Endothelial cell of umbilical vein (primary cell): ENCODE results near the gene GFER. TPM values are rescaled to one million over a fixed set of nuclear protein-coding genes. Genes with fewer than 3 reads are reported as not detected.

Experiments
- BruUV-seq: library from RNA; stranded (reverse); fragments of 400-500 nt; replicated peaks from 2 replicates; lab custom pipeline; 2021; lab: Mats Ljungman, UMichigan
- CTCF ChIA-PET: fragments of 300-600, 350-600 bp; sonication (Branson Sonifier 250); formaldehyde crosslinking; loops from one replicate; lab custom pipeline; 2021; ENCODE audit warnings: antibody characterized with exemption, inconsistent platforms; lab: Charles Lee
- POLR2A ChIA-PET: fragments of 300-600, 350-600 bp; sonication (Branson Sonifier 250); formaldehyde crosslinking; loops from one replicate; lab custom pipeline; 2021; ENCODE audit warnings: antibody characterized with exemption, inconsistent platforms; lab: Charles Lee
- DNase-seq: peaks from one replicate; pipeline ENCODE4 v3.0.0-alpha.2; 2011; ENCODE audit warnings: low read depth, low spot score
- FAIRE-seq: peaks from 2 replicates; lab custom pipeline; 2011; peaks lifted over from hg19 to GRCh38; lab: Jason Lieb, UNC
- H2AFZ ChIP-seq: 2 replicates; pipeline ENCODE4 v1.6.0; 2012; ENCODE audit warnings: low read depth, low read length, control low read depth, inconsistent platforms
- H3K27ac ChIP-seq: 2 replicates; pipeline ENCODE4 v1.5.1; 2011; ENCODE audit warnings: low read depth, mild to moderate bottlenecking, control low read depth, low read length, moderate library complexity; ENCODE audit not compliant: insufficient read depth
- H3K27me3 ChIP-seq, 2 experiments: 2 replicates each; pipeline versions ENCODE4 v1.6.0 to v1.6.1; 2011; ENCODE audit warnings: low read length in 2 of 2, mixed read lengths in 1 of 2; ENCODE audit not compliant: control insufficient read depth in 2 of 2, insufficient read depth in 2 of 2
- H3K36me3 ChIP-seq, 2 experiments: 2 replicates in 1 of 2; 3 replicates in 1 of 2; pipeline ENCODE4 v1.5.1; 2011; ENCODE audit warnings: low read length in 2 of 2, mild to moderate bottlenecking in 1 of 2, moderate library complexity in 1 of 2; ENCODE audit not compliant: control insufficient read depth in 2 of 2, insufficient read depth in 2 of 2; ENCODE audit errors: extremely low read depth in 1 of 2
- H3K4me1 ChIP-seq: 3 replicates; pipeline ENCODE4 v1.5.1; 2011; ENCODE audit warnings: mild to moderate bottlenecking, low read length; ENCODE audit not compliant: control insufficient read depth, insufficient read depth; ENCODE audit errors: extremely low read depth
- H3K4me2 ChIP-seq: 2 replicates; pipeline ENCODE4 v1.6.1; 2011; ENCODE audit warnings: low read length, control low read depth, mixed read lengths; ENCODE audit not compliant: insufficient read depth
- H3K4me3 ChIP-seq, 3 experiments: fragments of 200-600 bp in 1 of 3; sonication (generic), shearing (Covaris generic) in 1 of 3; replicated peaks in 1 of 3; 2 replicates each; pipeline ENCODE4 v1.5.1; 2011 to 2016; ENCODE audit warnings: control low read depth in 3 of 3, low read length in 3 of 3, mild to moderate bottlenecking in 2 of 3, inconsistent platforms in 1 of 3, low read depth in 1 of 3, moderate library complexity in 1 of 3; ENCODE audit not compliant: insufficient read depth in 1 of 3
- H3K79me2 ChIP-seq: 2 replicates; pipeline ENCODE4 v1.6.0; 2012; ENCODE audit warnings: low read length, inconsistent platforms; ENCODE audit not compliant: control insufficient read depth, insufficient read depth
- H3K9ac ChIP-seq: replicated peaks from 2 replicates; pipeline ENCODE3; 2011; ENCODE audit warnings: low read length, control low read depth; ENCODE audit not compliant: insufficient read depth; ENCODE audit errors: extremely low read depth
- H3K9me1 ChIP-seq: replicated peaks from 3 replicates; pipeline ENCODE4 v1.6.0; 2011; ENCODE audit warnings: mild to moderate bottlenecking, low read length; ENCODE audit not compliant: control insufficient read depth, insufficient read depth; ENCODE audit errors: extremely low read depth
- H3K9me3 ChIP-seq: replicated peaks from 2 replicates; pipeline ENCODE4 v1.5.1; 2012; ENCODE audit warnings: low read length, inconsistent platforms; ENCODE audit not compliant: control insufficient read depth, insufficient read depth
- H4K20me1 ChIP-seq: replicated peaks from 2 replicates; pipeline ENCODE3; 2011; ENCODE audit warnings: mild to moderate bottlenecking, low read length; ENCODE audit not compliant: control insufficient read depth, insufficient read depth; ENCODE audit errors: extremely low read depth
- CTCF ChIP-seq, 2 donors: IDR thresholded peaks; 1 replicate in 1 of 2; 2 replicates in 1 of 2; pipeline ENCODE4 v1.5.1; 2011; ENCODE audit warnings: low read length in 2 of 2, mild to moderate bottlenecking in 2 of 2, moderate library complexity in 2 of 2, control low read depth in 1 of 2, inconsistent platforms in 1 of 2, low read depth in 1 of 2; ENCODE audit not compliant: insufficient read depth in 1 of 2; ENCODE audit errors: extremely low read depth in 1 of 2
- EZH2 ChIP-seq: IDR thresholded peaks from 2 replicates; pipeline ENCODE4 v1.6.1; 2012; ENCODE audit warnings: borderline replicate concordance, low read depth, mild to moderate bottlenecking, moderate library complexity, low read length, inconsistent platforms; ENCODE audit not compliant: severe bottlenecking
- FOS ChIP-seq: IDR thresholded peaks from 2 replicates; pipeline ENCODE4 v1.6.1; 2011; ENCODE audit warnings: mild to moderate bottlenecking, low read length, moderate library complexity, borderline replicate concordance; ENCODE audit not compliant: insufficient read depth
- GATA2 ChIP-seq: IDR thresholded peaks from 2 replicates; pipeline ENCODE4 v1.7.0; 2011; ENCODE audit warnings: low read depth, mild to moderate bottlenecking, moderate library complexity, mixed read lengths, low read length; ENCODE audit not compliant: insufficient read length, insufficient read depth
- JUN ChIP-seq: IDR thresholded peaks from 2 replicates; pipeline ENCODE4 v1.6.1; 2011; ENCODE audit warnings: borderline replicate concordance, low read depth; ENCODE audit not compliant: insufficient read length, insufficient read depth
- MAX ChIP-seq: IDR thresholded peaks from 2 replicates; pipeline ENCODE4 v1.6.1; 2011; ENCODE audit not compliant: insufficient read depth, insufficient read length
- MYC ChIP-seq: IDR thresholded peaks from one replicate; pipeline ENCODE4 v1.6.1; 2011; ENCODE audit warnings: mild to moderate bottlenecking, low read depth, low read length
- POLR2A ChIP-seq: IDR thresholded peaks from 2 replicates; pipeline ENCODE4 v1.6.1; 2012; ENCODE audit warnings: low read depth, mild to moderate bottlenecking, control low read depth, low read length
- POLR2AphosphoS5 ChIP-seq: IDR thresholded peaks from 2 replicates; pipeline ENCODE4 v1.6.1; 2012; ENCODE audit warnings: low read depth, mild to moderate bottlenecking, control low read depth, low read length, moderate library complexity; ENCODE audit not compliant: insufficient read depth
- dilution Hi-C: fragments of 300-500 bp; cut with MboI; formaldehyde crosslinking; loops from one replicate; pipeline ENCODE4 v1.15.0; 2019; ENCODE audit warnings: low sequenced_read_pairs; ENCODE audit not compliant: extremely low pct_ligation_motif_present
- intact Hi-C: fragments of 100-400 bp; cut with micrococcal nuclease; formaldehyde crosslinking; loops from one replicate; pipeline ENCODE4 v1.10.0; 2022
- polyA plus RNA-seq, 4 experiments: library from polyadenylated mRNA; depleted of rRNA in 3 of 4; stranded (reverse) in 3 of 4; unstranded in 1 of 4; fragments of >200 nt; gene quantifications; 2 replicates each; pipeline versions ENCODE4 v1.2.1 to v1.2.3, GENCODE V29; 2011 to 2012; ENCODE audit warnings: missing spikeins in 1 of 4
- total RNA-seq: library from RNA; stranded (reverse); gene quantifications from 2 replicates; pipeline ENCODE4 v1.2.3, GENCODE V29; 2021

The GFER gene
- total and polyA plus RNA-seq, 2 donors (not counting 3 experiments of a cell fraction or from before 2014, with no cell fraction given): 13.7 to 29.9 TPM

GRCh38 chr16:1972490-1972877 lies 11.5 kb upstream of the GFER start:
- H3K4me3 ChIP-seq: peak overlapping the region; percentile 59 to 82 (median 62)
- H3K79me2 ChIP-seq: peaks cover 15% of the 10 kb centered on the region
- H3K9me3 ChIP-seq: no peaks in the 10 kb centered on the region
- dilution Hi-C loops: no loop called here
- TF ChIP-seq MAX (no peak), EZH2 (no peak), MYC (no peak), JUN (no peak)
- H2AFZ ChIP-seq: no peak overlapping the region
- CTCF ChIA-PET: no interaction called here
- no peaks in the 10 kb centered on the region for H3K9me1 ChIP-seq
- peaks cover 9 to 28% of the 10 kb centered on the region in 2 experiments for H3K36me3 ChIP-seq
- peak overlapping the region; percentile 76 for H3K9ac ChIP-seq
- no TSS peak for BruUV-seq
- no peaks in the 10 kb centered on the region for H4K20me1 ChIP-seq
- FAIRE-seq: no peak
- H3K27me3 ChIP-seq: no peaks in the 10 kb centered on the region
- peak overlapping the region; percentile 64 for H3K4me2 ChIP-seq
- POLR2A ChIA-PET: interaction anchor here (1.2 kb wide), 1 partner anchor 9 kb away, joined by 3 read pairs; no protein-coding TSS in a partner anchor
- no peak for DNase-seq
- H3K27ac ChIP-seq: no peak overlapping the region
- intact Hi-C loops: no loop called here
- peaks cover 4% of the 10 kb centered on the region for H3K4me1 ChIP-seq

- ChIA-PET CTCF (no interaction called here), POLR2A (interaction anchor here (0.7 kb wide), 1 partner anchor 9 kb away, joined by 3 read pairs; the partner anchor contains the start of gene RPS2)
- Histone ChIP-seq H3K9me3 (no peaks in the 10 kb centered on the region), H3K4me2 (no peak overlapping the region), H3K27me3 (no peaks in the 10 kb centered on the region), H4K20me1 (no peaks in the 10 kb centered on the region), H3K4me1 (peaks cover 4% of the 10 kb centered on the region), H3K9ac (no peak overlapping the region), H2AFZ (no peak overlapping the region), H3K36me3 (peaks cover 9 to 37% of the 10 kb centered on the region in 2 experiments), H3K79me2 (peaks cover 15% of the 10 kb centered on the region), H3K9me1 (no peaks in the 10 kb centered on the region), H3K27ac (no peak overlapping the region), H3K4me3 (no peak overlapping the region)
- TF ChIP-seq POLR2AphosphoS5 (no peak), EZH2 (no peak), POLR2A (no peak), CTCF (IDR thresholded peaks at IDR 0.05; ENCODE audit: extremely low read depth in 1 of 2, insufficient read depth in 1 of 2, low read depth in 1 of 2, low read length in 2 of 2) (no peak), GATA2 (no peak), MAX (no peak), MYC (no peak), FOS (no peak), JUN (no peak)
- intact Hi-C loops (no loop called here), dilution Hi-C loops (no loop called here)
- no peak for DNase-seq
- no TSS peak for BruUV-seq
- no peak for FAIRE-seq
These were observed 10.4 kb upstream of the GFER start for GRCh38 chr16:1973461-1974156.
